HCT116 (cell line): ENCODE data around the gene FBXL15. TPM values are rescaled to one million over a fixed set of nuclear protein-coding genes. Genes with fewer than 3 reads are reported as not detected.

ENCODE experiments used
- ATAC-seq: fragments of 200-7000 bp; cut with Tn5 transposase; 2 replicates; pipeline ENCODE4 v1.9.1; 2020; ENCODE audit warnings: mild to moderate bottlenecking, moderate library complexity
- BruUV-seq: library from RNA; stranded (reverse); fragments of 400-500 nt; replicated peaks from 2 replicates; lab custom pipeline; 2021; lab: Mats Ljungman, UMichigan
- CTCF ChIA-PET: fragments of 300-600 bp; sonication (Branson Sonifier 250); formaldehyde crosslinking; loops from one replicate; lab custom pipeline; 2021; ENCODE audit warnings: antibody characterized with exemption; lab: Charles Lee
- POLR2A ChIA-PET: fragments of 300-600, 350-600 bp; sonication (Branson Sonifier 250); formaldehyde crosslinking; loops from one replicate; lab custom pipeline; 2021; ENCODE audit warnings: antibody characterized with exemption; lab: Charles Lee
- RAD21 ChIA-PET, 2 experiments: fragments of 300-600 bp; sonication (Branson Sonifier 250); formaldehyde crosslinking; loops; one replicate each; lab custom pipeline; 2023; ENCODE audit warnings: low total read pairs in 2 of 2; ENCODE audit not compliant: uncharacterized antibody in 2 of 2, unreplicated experiment in 2 of 2, low non-redundant PET in 1 of 2; lab: Charles Lee
- DNase-seq: peaks from one replicate; pipeline ENCODE4 v3.0.0-alpha.2; 2010; ENCODE audit warnings: low read depth, low spot score
- H2AFZ ChIP-seq: fragments of 200-600 bp; shearing (Covaris generic), sonication (generic); 2 replicates; pipeline ENCODE4 v1.6.1; 2017; ENCODE audit warnings: low read depth, mixed run types, mixed read lengths, antibody characterized with exemption, low read length; ENCODE audit not compliant: poor library complexity, severe bottlenecking
- H3K27ac ChIP-seq: 2 replicates; pipeline ENCODE4 v1.5.1; 2012; ENCODE audit warnings: low read depth, low read length
- H3K27me3 ChIP-seq: fragments of 200-600 bp; sonication (generic); 2 replicates; pipeline ENCODE4 v1.6.1; 2016; ENCODE audit warnings: mixed run types, low read length, mixed read lengths; ENCODE audit not compliant: insufficient read depth
- H3K36me3 ChIP-seq, 2 experiments: fragments of 200-500 bp in 1 of 2; fragments of 200-600 bp in 1 of 2; sonication (Bioruptor generic) in 1 of 2; sonication (generic) in 1 of 2; 2 replicates each; pipeline versions ENCODE4 v1.5.1 to v1.6.1; 2014 to 2016; ENCODE audit warnings: low read length in 2 of 2, inconsistent platforms in 1 of 2, mixed read lengths in 1 of 2, mixed run types in 1 of 2; ENCODE audit not compliant: insufficient read depth in 2 of 2, control insufficient read depth in 1 of 2
- H3K4me1 ChIP-seq, 2 experiments: fragments of 200-600 bp in 1 of 2; sonication (generic) in 1 of 2; 2 replicates each; pipeline versions ENCODE4 v1.5.1 to v1.6.1; 2012 to 2017; ENCODE audit warnings: low read length in 2 of 2, inconsistent platforms in 1 of 2, mild to moderate bottlenecking in 1 of 2, mixed read lengths in 1 of 2, mixed run types in 1 of 2, moderate library complexity in 1 of 2; ENCODE audit not compliant: insufficient read depth in 2 of 2, control insufficient read depth in 1 of 2
- H3K4me2 ChIP-seq: fragments of 200-600 bp; sonication (generic); 2 replicates; pipeline ENCODE4 v1.6.1; 2017; ENCODE audit warnings: mixed run types, low read length, mixed read lengths
- H3K4me3 ChIP-seq, 2 experiments: fragments of 200-600 bp in 1 of 2; sonication (generic) in 1 of 2; replicated peaks in 1 of 2; 2 replicates each; pipeline ENCODE4 v1.5.1; 2011 to 2016; ENCODE audit warnings: low read length in 2 of 2, control low read depth in 1 of 2, low read depth in 1 of 2, mild to moderate bottlenecking in 1 of 2, mixed read lengths in 1 of 2, mixed run types in 1 of 2
- H3K79me2 ChIP-seq: fragments of 200-600 bp; sonication (generic); 2 replicates; pipeline ENCODE4 v1.6.1; 2017; ENCODE audit warnings: mild to moderate bottlenecking, mixed run types, low read length, moderate library complexity, mixed read lengths; ENCODE audit not compliant: insufficient read depth
- H3K9ac ChIP-seq: fragments of 200-600 bp; sonication (generic); 2 replicates; pipeline ENCODE4 v1.6.1; 2016; ENCODE audit warnings: low read length, mixed read lengths
- H3K9me2 ChIP-seq: fragments of 200-600 bp; sonication (generic), shearing (Covaris generic); 2 replicates; pipeline ENCODE4 v1.6.1; 2017; ENCODE audit warnings: mixed run types, mild to moderate bottlenecking, moderate library complexity; ENCODE audit not compliant: insufficient read depth
- H3K9me3 ChIP-seq, 2 experiments: fragments of 200-500 bp in 1 of 2; fragments of 200-600 bp in 1 of 2; sonication (Bioruptor generic) in 1 of 2; sonication (generic) in 1 of 2; 2 replicates each; pipeline ENCODE4 v1.6.1; 2014 to 2017; ENCODE audit warnings: low read length in 2 of 2, mixed read lengths in 2 of 2, inconsistent platforms in 1 of 2, low read depth in 1 of 2, mild to moderate bottlenecking in 1 of 2, mixed run types in 1 of 2, moderate library complexity in 1 of 2; ENCODE audit not compliant: control insufficient read depth in 1 of 2, insufficient read depth in 1 of 2
- H4K20me1 ChIP-seq: fragments of 200-600 bp; sonication (generic), shearing (Covaris generic); 2 replicates; pipeline ENCODE4 v1.6.1; 2017; ENCODE audit warnings: mixed run types, mild to moderate bottlenecking, moderate library complexity; ENCODE audit not compliant: insufficient read depth
- CBX3 ChIP-seq: IDR thresholded peaks from 2 replicates; pipeline ENCODE4 v1.6.1; 2012; ENCODE audit warnings: low read depth
- CEBPB ChIP-seq: IDR thresholded peaks from 2 replicates; pipeline ENCODE4 v1.6.1; 2012; ENCODE audit warnings: low read depth
- EZH2phosphoT487 ChIP-seq: fragments of 200-600 bp; IDR thresholded peaks from 2 replicates; pipeline ENCODE4 v1.6.1; 2018; ENCODE audit warnings: antibody characterized with exemption, borderline replicate concordance
- FOSL1 ChIP-seq: IDR thresholded peaks from 2 replicates; pipeline ENCODE4 v1.6.1; 2012; ENCODE audit warnings: low read depth
- JUND ChIP-seq: IDR thresholded peaks from 2 replicates; pipeline ENCODE4 v1.6.1; 2012
- POLR2A ChIP-seq: IDR thresholded peaks from 2 replicates; pipeline ENCODE4 v1.7.0; 2011; ENCODE audit warnings: borderline replicate concordance; ENCODE audit not compliant: insufficient read depth, insufficient read length; ENCODE audit errors: extremely low read depth
- RAD21 ChIP-seq: IDR thresholded peaks from 2 replicates; pipeline ENCODE4 v1.6.1; 2012; ENCODE audit warnings: low read depth, mild to moderate bottlenecking
- SIN3A ChIP-seq: IDR thresholded peaks from 2 replicates; pipeline ENCODE4 v1.6.1; 2012; ENCODE audit warnings: low read depth
- SRF ChIP-seq: IDR thresholded peaks from 2 replicates; pipeline ENCODE4 v1.6.1; 2012; ENCODE audit warnings: low read depth
- ZFX ChIP-seq: fragments of 450-650 bp; IDR thresholded peaks from 2 replicates; pipeline ENCODE4 v1.6.1; 2017
- ZNF274 ChIP-seq: fragments of 200-500 bp; sonication (Bioruptor generic); IDR thresholded peaks from 2 replicates; pipeline ENCODE4 v1.6.1; 2014; ENCODE audit warnings: mild to moderate bottlenecking, low read depth, low read length, inconsistent platforms
- intact Hi-C: fragments of 100-400 bp; cut with micrococcal nuclease; formaldehyde crosslinking; loops from 2 replicates; pipeline ENCODE4 v1.10.0; 2022
- total RNA-seq: library from RNA; stranded (reverse); gene quantifications from one replicate; pipeline ENCODE4 v1.2.1, GENCODE V29; 2021; ENCODE audit not compliant: unreplicated experiment
- TF ChIP-seq, protein P1 (sequence below): IDR thresholded peaks from 2 replicates; pipeline ENCODE4 v1.6.1; 2012
- TF ChIP-seq, protein P2 (sequence below), 3 experiments: fragments of 200-600 bp in 1 of 3; sonication (generic) in 1 of 3; IDR thresholded peaks in 2 of 3; conservative IDR thresholded peaks in 1 of 3; 2 replicates each; pipeline ENCODE4 v1.5.1; 2012 to 2017; ENCODE audit warnings: low read depth in 2 of 3, low read length in 2 of 3, antibody characterized with exemption in 1 of 3, borderline replicate concordance in 1 of 3, control low read depth in 1 of 3, mild to moderate bottlenecking in 1 of 3, mixed read lengths in 1 of 3, mixed run types in 1 of 3, moderate library complexity in 1 of 3; ENCODE audit not compliant: insufficient read depth in 1 of 3

Gene FBXL15
- total RNA-seq, 1 experiment from 2014 or later: 21.1 TPM

DNA sequence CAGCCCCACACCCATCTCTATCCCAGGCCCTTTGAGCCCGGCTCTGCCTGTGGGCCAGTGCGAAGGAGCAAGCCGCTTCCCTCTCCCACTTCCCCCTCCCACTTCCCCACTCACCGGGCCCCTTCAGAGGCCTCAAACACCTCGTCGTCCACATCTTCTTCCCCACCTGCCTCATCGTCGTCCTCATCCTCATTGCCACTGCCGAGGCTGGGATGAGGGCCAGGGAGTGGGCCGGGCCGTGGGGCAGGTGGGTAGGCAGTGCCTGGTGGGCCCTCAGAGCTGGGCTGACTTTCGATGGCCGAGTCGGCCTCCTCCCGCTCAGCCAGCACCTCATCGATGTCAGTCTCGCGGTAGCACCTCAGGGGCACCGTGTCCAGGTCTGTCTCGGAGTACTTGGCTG is 5.9 kb upstream of the FBXL15 start:
- H3K27ac ChIP-seq: no peak overlapping the region
- H3K79me2 ChIP-seq: no peaks in the 10 kb centered on the region
- TF ChIP-seq ZFX (no peak), CBX3 (no peak), SIN3A (no peak), ZNF274 (no peak), EZH2phosphoT487 (no peak), CEBPB (no peak), SRF (no peak), POLR2A (no peak), RAD21 (no peak), FOSL1 (no peak), JUND (no peak)
- TF ChIP-seq, protein P1, sequence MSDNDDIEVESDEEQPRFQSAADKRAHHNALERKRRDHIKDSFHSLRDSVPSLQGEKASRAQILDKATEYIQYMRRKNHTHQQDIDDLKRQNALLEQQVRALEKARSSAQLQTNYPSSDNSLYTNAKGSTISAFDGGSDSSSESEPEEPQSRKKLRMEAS: no peak
- TF ChIP-seq, protein P2, sequence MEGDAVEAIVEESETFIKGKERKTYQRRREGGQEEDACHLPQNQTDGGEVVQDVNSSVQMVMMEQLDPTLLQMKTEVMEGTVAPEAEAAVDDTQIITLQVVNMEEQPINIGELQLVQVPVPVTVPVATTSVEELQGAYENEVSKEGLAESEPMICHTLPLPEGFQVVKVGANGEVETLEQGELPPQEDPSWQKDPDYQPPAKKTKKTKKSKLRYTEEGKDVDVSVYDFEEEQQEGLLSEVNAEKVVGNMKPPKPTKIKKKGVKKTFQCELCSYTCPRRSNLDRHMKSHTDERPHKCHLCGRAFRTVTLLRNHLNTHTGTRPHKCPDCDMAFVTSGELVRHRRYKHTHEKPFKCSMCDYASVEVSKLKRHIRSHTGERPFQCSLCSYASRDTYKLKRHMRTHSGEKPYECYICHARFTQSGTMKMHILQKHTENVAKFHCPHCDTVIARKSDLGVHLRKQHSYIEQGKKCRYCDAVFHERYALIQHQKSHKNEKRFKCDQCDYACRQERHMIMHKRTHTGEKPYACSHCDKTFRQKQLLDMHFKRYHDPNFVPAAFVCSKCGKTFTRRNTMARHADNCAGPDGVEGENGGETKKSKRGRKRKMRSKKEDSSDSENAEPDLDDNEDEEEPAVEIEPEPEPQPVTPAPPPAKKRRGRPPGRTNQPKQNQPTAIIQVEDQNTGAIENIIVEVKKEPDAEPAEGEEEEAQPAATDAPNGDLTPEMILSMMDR (IDR thresholded peaks at IDR 0.05 in 2 of 3, conservative IDR thresholded peaks at IDR 0.05 in 1 of 3; ENCODE audit: borderline replicate concordance in 1 of 3, insufficient read depth in 1 of 3, low read depth in 2 of 3, low read length in 2 of 3): no peak
- TF ChIP-seq, all 23 proteins: peak for 0
- H3K4me3 ChIP-seq: no peak overlapping the region
- no peaks in the 10 kb centered on the region for H3K9me2 ChIP-seq
- peaks cover 3% of the 10 kb centered on the region; the same call in 1 of the 2 replicates for H3K27me3 ChIP-seq
- ChIA-PET CTCF (interaction anchor here (1.0 to 1.2 kb wide), 2 partner anchors 16 to 184 kb away, joined by 3 to 4 read pairs; no protein-coding TSS in a partner anchor), RAD21 (no interaction called here), POLR2A (no interaction called here)
- no peaks in the 10 kb centered on the region for H3K36me3 ChIP-seq
- no TSS peak for BruUV-seq
- H3K9ac ChIP-seq: no peak overlapping the region
- no peaks in the 10 kb centered on the region for H4K20me1 ChIP-seq
- no peak overlapping the region for H3K4me2 ChIP-seq
- H2AFZ ChIP-seq: no peak overlapping the region
- ATAC-seq: no peak
- DNase-seq: no peak
- intact Hi-C loops: no loop called here
- peaks cover 5 to 14% of the 10 kb centered on the region in 2 experiments for H3K4me1 ChIP-seq
- no peaks in the 10 kb centered on the region for H3K9me3 ChIP-seq
